C4-2B (cell line): ENCODE measurements around the gene PRSS27.

Experiments used
- CTCF ChIP-seq: fragments of 450-650 bp; conservative IDR thresholded peaks from 2 replicates; pipeline ENCODE4 v1.5.1; 2017; ENCODE audit warnings: mild to moderate bottlenecking
- ZFX ChIP-seq: fragments of 450-650 bp; IDR thresholded peaks from 2 replicates; pipeline ENCODE4 v1.6.1; 2017

- TF ChIP-seq CTCF = no peak
- TF ChIP-seq ZFX = no peak
Observed at GRCh38 chr16:2751577-2752034, 31.6 kb upstream of the PRSS27 start.
